Endothelial cell of umbilical vein (primary cell): ENCODE data around the gene TMTC4. TPM values are rescaled to one million over a fixed set of nuclear protein-coding genes. Genes with fewer than 3 reads are reported as not detected.

Experiments
- BruUV-seq: library from RNA; stranded (reverse); fragments of 400-500 nt; replicated peaks from 2 replicates; lab custom pipeline; 2021; lab: Mats Ljungman, UMichigan
- CTCF ChIA-PET: fragments of 300-600, 350-600 bp; sonication (Branson Sonifier 250); formaldehyde crosslinking; loops from one replicate; lab custom pipeline; 2021; ENCODE audit warnings: antibody characterized with exemption, inconsistent platforms; lab: Charles Lee
- POLR2A ChIA-PET: fragments of 300-600, 350-600 bp; sonication (Branson Sonifier 250); formaldehyde crosslinking; loops from one replicate; lab custom pipeline; 2021; ENCODE audit warnings: antibody characterized with exemption, inconsistent platforms; lab: Charles Lee
- DNase-seq: peaks from one replicate; pipeline ENCODE4 v3.0.0-alpha.2; 2011; ENCODE audit warnings: low read depth, low spot score
- FAIRE-seq: peaks from 2 replicates; lab custom pipeline; 2011; peaks lifted over from hg19 to GRCh38; lab: Jason Lieb, UNC
- H2AFZ ChIP-seq: 2 replicates; pipeline ENCODE4 v1.6.0; 2012; ENCODE audit warnings: low read depth, low read length, control low read depth, inconsistent platforms
- H3K27ac ChIP-seq: 2 replicates; pipeline ENCODE4 v1.5.1; 2011; ENCODE audit warnings: low read depth, mild to moderate bottlenecking, control low read depth, low read length, moderate library complexity; ENCODE audit not compliant: insufficient read depth
- H3K27me3 ChIP-seq, 2 experiments: 2 replicates each; pipeline versions ENCODE4 v1.6.0 to v1.6.1; 2011; ENCODE audit warnings: low read length in 2 of 2, mixed read lengths in 1 of 2; ENCODE audit not compliant: control insufficient read depth in 2 of 2, insufficient read depth in 2 of 2
- H3K36me3 ChIP-seq, 2 experiments: 2 replicates in 1 of 2; 3 replicates in 1 of 2; pipeline ENCODE4 v1.5.1; 2011; ENCODE audit warnings: low read length in 2 of 2, mild to moderate bottlenecking in 1 of 2, moderate library complexity in 1 of 2; ENCODE audit not compliant: control insufficient read depth in 2 of 2, insufficient read depth in 2 of 2; ENCODE audit errors: extremely low read depth in 1 of 2
- H3K4me1 ChIP-seq: 3 replicates; pipeline ENCODE4 v1.5.1; 2011; ENCODE audit warnings: mild to moderate bottlenecking, low read length; ENCODE audit not compliant: control insufficient read depth, insufficient read depth; ENCODE audit errors: extremely low read depth
- H3K4me2 ChIP-seq: 2 replicates; pipeline ENCODE4 v1.6.1; 2011; ENCODE audit warnings: low read length, control low read depth, mixed read lengths; ENCODE audit not compliant: insufficient read depth
- H3K4me3 ChIP-seq, 3 experiments: fragments of 200-600 bp in 1 of 3; sonication (generic), shearing (Covaris generic) in 1 of 3; replicated peaks in 1 of 3; 2 replicates each; pipeline ENCODE4 v1.5.1; 2011 to 2016; ENCODE audit warnings: control low read depth in 3 of 3, low read length in 3 of 3, mild to moderate bottlenecking in 2 of 3, inconsistent platforms in 1 of 3, low read depth in 1 of 3, moderate library complexity in 1 of 3; ENCODE audit not compliant: insufficient read depth in 1 of 3
- H3K79me2 ChIP-seq: 2 replicates; pipeline ENCODE4 v1.6.0; 2012; ENCODE audit warnings: low read length, inconsistent platforms; ENCODE audit not compliant: control insufficient read depth, insufficient read depth
- H3K9ac ChIP-seq: replicated peaks from 2 replicates; pipeline ENCODE3; 2011; ENCODE audit warnings: low read length, control low read depth; ENCODE audit not compliant: insufficient read depth; ENCODE audit errors: extremely low read depth
- H3K9me1 ChIP-seq: replicated peaks from 3 replicates; pipeline ENCODE4 v1.6.0; 2011; ENCODE audit warnings: mild to moderate bottlenecking, low read length; ENCODE audit not compliant: control insufficient read depth, insufficient read depth; ENCODE audit errors: extremely low read depth
- H3K9me3 ChIP-seq: replicated peaks from 2 replicates; pipeline ENCODE4 v1.5.1; 2012; ENCODE audit warnings: low read length, inconsistent platforms; ENCODE audit not compliant: control insufficient read depth, insufficient read depth
- H4K20me1 ChIP-seq: replicated peaks from 2 replicates; pipeline ENCODE3; 2011; ENCODE audit warnings: mild to moderate bottlenecking, low read length; ENCODE audit not compliant: control insufficient read depth, insufficient read depth; ENCODE audit errors: extremely low read depth
- EZH2 ChIP-seq: IDR thresholded peaks from 2 replicates; pipeline ENCODE4 v1.6.1; 2012; ENCODE audit warnings: borderline replicate concordance, low read depth, mild to moderate bottlenecking, moderate library complexity, low read length, inconsistent platforms; ENCODE audit not compliant: severe bottlenecking
- FOS ChIP-seq: IDR thresholded peaks from 2 replicates; pipeline ENCODE4 v1.6.1; 2011; ENCODE audit warnings: mild to moderate bottlenecking, low read length, moderate library complexity, borderline replicate concordance; ENCODE audit not compliant: insufficient read depth
- GATA2 ChIP-seq: IDR thresholded peaks from 2 replicates; pipeline ENCODE4 v1.7.0; 2011; ENCODE audit warnings: low read depth, mild to moderate bottlenecking, moderate library complexity, mixed read lengths, low read length; ENCODE audit not compliant: insufficient read length, insufficient read depth
- JUN ChIP-seq: IDR thresholded peaks from 2 replicates; pipeline ENCODE4 v1.6.1; 2011; ENCODE audit warnings: borderline replicate concordance, low read depth; ENCODE audit not compliant: insufficient read length, insufficient read depth
- MYC ChIP-seq: IDR thresholded peaks from one replicate; pipeline ENCODE4 v1.6.1; 2011; ENCODE audit warnings: mild to moderate bottlenecking, low read depth, low read length
- POLR2A ChIP-seq: IDR thresholded peaks from 2 replicates; pipeline ENCODE4 v1.6.1; 2012; ENCODE audit warnings: low read depth, mild to moderate bottlenecking, control low read depth, low read length
- POLR2AphosphoS5 ChIP-seq: IDR thresholded peaks from 2 replicates; pipeline ENCODE4 v1.6.1; 2012; ENCODE audit warnings: low read depth, mild to moderate bottlenecking, control low read depth, low read length, moderate library complexity; ENCODE audit not compliant: insufficient read depth
- dilution Hi-C: fragments of 300-500 bp; cut with MboI; formaldehyde crosslinking; loops from one replicate; pipeline ENCODE4 v1.15.0; 2019; ENCODE audit warnings: low sequenced_read_pairs; ENCODE audit not compliant: extremely low pct_ligation_motif_present
- intact Hi-C: fragments of 100-400 bp; cut with micrococcal nuclease; formaldehyde crosslinking; loops from one replicate; pipeline ENCODE4 v1.10.0; 2022
- polyA plus RNA-seq, 4 experiments: library from polyadenylated mRNA; depleted of rRNA in 3 of 4; stranded (reverse) in 3 of 4; unstranded in 1 of 4; fragments of >200 nt; gene quantifications; 2 replicates each; pipeline versions ENCODE4 v1.2.1 to v1.2.3, GENCODE V29; 2011 to 2012; ENCODE audit warnings: missing spikeins in 1 of 4
- total RNA-seq: library from RNA; stranded (reverse); gene quantifications from 2 replicates; pipeline ENCODE4 v1.2.3, GENCODE V29; 2021
- TF ChIP-seq, protein P1 (sequence below): IDR thresholded peaks from 2 replicates; pipeline ENCODE4 v1.6.1; 2011; ENCODE audit not compliant: insufficient read depth, insufficient read length
- TF ChIP-seq, protein P2 (sequence below), 2 donors: IDR thresholded peaks; 1 replicate in 1 of 2; 2 replicates in 1 of 2; pipeline ENCODE4 v1.5.1; 2011; ENCODE audit warnings: low read length in 2 of 2, mild to moderate bottlenecking in 2 of 2, moderate library complexity in 2 of 2, control low read depth in 1 of 2, inconsistent platforms in 1 of 2, low read depth in 1 of 2; ENCODE audit not compliant: insufficient read depth in 1 of 2; ENCODE audit errors: extremely low read depth in 1 of 2

The TMTC4 gene
- total and polyA plus RNA-seq, 2 donors (not counting 3 experiments of a cell fraction or from before 2014, with no cell fraction given): 24.6 to 31.9 TPM

- no TSS peak for BruUV-seq
- CTCF ChIA-PET: no interaction called here
Observed at GRCh38 chr13:100710176-100710575, 35.6 kb upstream of the TMTC4 start.

More at GRCh38 chr13:100710176-100710575, 35.6 kb upstream of the TMTC4 start:
- Histone ChIP-seq H3K9me1 (no peaks in the 10 kb centered on the region), H3K4me1 (no peaks in the 10 kb centered on the region), H4K20me1 (no peaks in the 10 kb centered on the region), H3K9me3 (no peaks in the 10 kb centered on the region), H3K4me3 (no peak overlapping the region), H3K36me3 (no peaks in the 10 kb centered on the region), H3K79me2 (no peaks in the 10 kb centered on the region), H3K9ac (no peak overlapping the region), H3K27ac (no peak overlapping the region), H3K27me3 (no peaks in the 10 kb centered on the region), H3K4me2 (no peak overlapping the region), H2AFZ (no peak overlapping the region)
- POLR2A ChIA-PET: no interaction called here
- dilution Hi-C loops: no loop called here
- intact Hi-C loops: no loop called here
- TF ChIP-seq EZH2 (no peak), GATA2 (no peak), JUN (no peak), POLR2A (no peak), POLR2AphosphoS5 (no peak), FOS (no peak), MYC (no peak)
- TF ChIP-seq, protein P1, sequence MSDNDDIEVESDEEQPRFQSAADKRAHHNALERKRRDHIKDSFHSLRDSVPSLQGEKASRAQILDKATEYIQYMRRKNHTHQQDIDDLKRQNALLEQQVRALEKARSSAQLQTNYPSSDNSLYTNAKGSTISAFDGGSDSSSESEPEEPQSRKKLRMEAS: no peak
- TF ChIP-seq, protein P2, sequence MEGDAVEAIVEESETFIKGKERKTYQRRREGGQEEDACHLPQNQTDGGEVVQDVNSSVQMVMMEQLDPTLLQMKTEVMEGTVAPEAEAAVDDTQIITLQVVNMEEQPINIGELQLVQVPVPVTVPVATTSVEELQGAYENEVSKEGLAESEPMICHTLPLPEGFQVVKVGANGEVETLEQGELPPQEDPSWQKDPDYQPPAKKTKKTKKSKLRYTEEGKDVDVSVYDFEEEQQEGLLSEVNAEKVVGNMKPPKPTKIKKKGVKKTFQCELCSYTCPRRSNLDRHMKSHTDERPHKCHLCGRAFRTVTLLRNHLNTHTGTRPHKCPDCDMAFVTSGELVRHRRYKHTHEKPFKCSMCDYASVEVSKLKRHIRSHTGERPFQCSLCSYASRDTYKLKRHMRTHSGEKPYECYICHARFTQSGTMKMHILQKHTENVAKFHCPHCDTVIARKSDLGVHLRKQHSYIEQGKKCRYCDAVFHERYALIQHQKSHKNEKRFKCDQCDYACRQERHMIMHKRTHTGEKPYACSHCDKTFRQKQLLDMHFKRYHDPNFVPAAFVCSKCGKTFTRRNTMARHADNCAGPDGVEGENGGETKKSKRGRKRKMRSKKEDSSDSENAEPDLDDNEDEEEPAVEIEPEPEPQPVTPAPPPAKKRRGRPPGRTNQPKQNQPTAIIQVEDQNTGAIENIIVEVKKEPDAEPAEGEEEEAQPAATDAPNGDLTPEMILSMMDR (IDR thresholded peaks at IDR 0.05; ENCODE audit: extremely low read depth in 1 of 2, insufficient read depth in 1 of 2, low read depth in 1 of 2, low read length in 2 of 2): no peak
- no peak for DNase-seq
- no peak for FAIRE-seq
